GM12891 (cell line): ENCODE data around the gene PRR19.

Source experiments
- POLR2A ChIP-seq: IDR thresholded peaks from 2 replicates; pipeline ENCODE4 v1.6.1; 2011; ENCODE audit warnings: low read depth, low read length, control low read depth
- POLR2AphosphoS5 ChIP-seq: IDR thresholded peaks from 2 replicates; pipeline ENCODE4 v1.6.1; 2011; ENCODE audit warnings: low read depth, low read length, control low read depth
- SPI1 ChIP-seq: IDR thresholded peaks from 2 replicates; pipeline ENCODE4 v1.6.1; 2011; ENCODE audit warnings: low read depth, low read length, control low read depth
- TAF1 ChIP-seq: IDR thresholded peaks from 2 replicates; pipeline ENCODE4 v1.6.1; 2011; ENCODE audit warnings: low read depth, low read length, control low read depth

DNA sequence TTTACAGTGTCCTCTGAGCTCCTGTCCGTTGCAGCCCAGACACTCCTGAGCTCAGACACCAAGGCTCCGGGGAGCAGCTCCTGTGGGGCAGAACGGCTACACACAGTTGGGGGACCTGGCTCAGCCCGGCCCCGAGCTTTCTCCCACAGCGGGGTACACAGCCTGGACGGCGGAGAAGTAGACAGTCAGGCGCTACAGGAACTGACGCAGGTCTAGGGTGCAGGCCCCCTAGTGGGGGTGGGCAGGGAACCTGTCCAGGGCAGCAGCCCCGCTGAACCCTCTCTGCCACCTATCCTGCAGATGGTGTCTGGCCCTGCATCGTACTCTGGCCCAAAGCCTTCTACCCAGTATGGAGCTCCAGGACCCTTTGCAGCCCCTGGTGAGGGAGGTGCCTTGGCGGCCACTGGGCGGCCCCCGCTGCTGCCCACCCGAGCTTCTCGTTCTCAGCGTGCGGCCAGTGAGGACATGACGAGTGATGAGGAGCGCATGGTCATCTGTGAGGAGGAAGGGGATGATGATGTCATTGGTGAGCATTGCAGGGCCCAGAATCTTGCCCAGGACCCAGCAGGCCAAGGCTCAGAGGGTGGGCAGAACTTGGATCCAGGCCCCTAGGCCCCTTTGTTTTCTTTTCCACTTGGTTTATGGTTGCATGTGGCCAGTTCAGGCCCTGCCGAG is 12.9 kb upstream of the PRR19 start:
- TF ChIP-seq POLR2A (no peak), TAF1 (no peak), SPI1 (no peak), POLR2AphosphoS5 (no peak)
